Sigmoid colon (tissue), 4 donors: ENCODE results near the gene TAP1.

Experiments used
- CTCF ChIP-seq, 4 experiments: fragments of 450-650 bp in 3 of 4; fragments of 200-600 bp in 1 of 4; IDR thresholded peaks; one replicate each; pipeline ENCODE4 v1.5.1; 2016 to 2019; ENCODE audit warnings: antibody characterized with exemption in 4 of 4, mild to moderate bottlenecking in 3 of 4, moderate library complexity in 2 of 4
- POLR2AphosphoS5 ChIP-seq, 4 donors: sonication (generic); formaldehyde crosslinking; IDR thresholded peaks; one replicate each; pipeline ENCODE4 v1.6.1; 2017; ENCODE audit warnings: antibody characterized with exemption in 4 of 4

- TF ChIP-seq CTCF (IDR thresholded peaks at IDR 0.05) (no peak), POLR2AphosphoS5 (IDR thresholded peaks at IDR 0.05) (no peak)
These were observed 8.1 kb downstream of the TAP1 start for GRCh38 chr6:32845384-32845884.
